ENCODE measurements around the gene TMEM201. TPM values are rescaled to one million over a fixed set of nuclear protein-coding genes. Genes with fewer than 3 reads are reported as not detected.
A peak's percentile ranks its signal among the peaks of the same experiment; 100 is the strongest.

Gene TMEM201
- total and polyA plus RNA-seq, 8 donors = 9.1 to 21.9 (median 17.0) TPM

DNA sequence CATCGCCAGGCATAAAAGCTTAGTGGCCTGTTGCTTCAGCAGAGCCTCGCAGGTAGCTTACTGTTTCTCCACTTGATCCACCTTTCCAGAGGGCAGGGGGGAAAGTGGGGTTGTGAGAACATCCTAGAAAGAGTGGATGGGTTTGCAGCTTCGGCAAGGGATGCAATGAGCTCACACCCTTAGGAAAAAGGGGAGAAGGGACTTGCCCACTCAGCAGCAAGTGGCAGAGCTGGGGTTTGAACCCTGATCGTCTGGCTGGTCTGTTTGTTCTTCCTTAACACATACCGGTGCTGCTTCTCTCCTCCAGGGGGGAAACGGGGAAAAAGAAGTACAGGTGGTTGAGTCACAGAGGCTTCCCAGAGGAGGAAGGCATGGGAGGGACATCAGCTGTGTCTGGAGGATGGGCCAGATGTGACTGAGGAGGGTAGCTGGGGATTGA is 1.0 kb downstream of the TMEM201 start:
- peak overlapping the region; percentile 56 to 62 for H3K4me3 ChIP-seq
- peaks cover 0 to 5% of the 10 kb centered on the region in 2 donors for H3K27me3 ChIP-seq
- DNase-seq (peak in 1 of 4 donors; percentile 3), ATAC-seq (no peak)
- peaks cover 15 to 50% of the 10 kb centered on the region in 2 donors for H3K4me1 ChIP-seq
- H3K9me3 ChIP-seq = no peaks in the 10 kb centered on the region
- intact Hi-C loops (cut with DNase I) = no loop called here
- TF ChIP-seq, protein P1, sequence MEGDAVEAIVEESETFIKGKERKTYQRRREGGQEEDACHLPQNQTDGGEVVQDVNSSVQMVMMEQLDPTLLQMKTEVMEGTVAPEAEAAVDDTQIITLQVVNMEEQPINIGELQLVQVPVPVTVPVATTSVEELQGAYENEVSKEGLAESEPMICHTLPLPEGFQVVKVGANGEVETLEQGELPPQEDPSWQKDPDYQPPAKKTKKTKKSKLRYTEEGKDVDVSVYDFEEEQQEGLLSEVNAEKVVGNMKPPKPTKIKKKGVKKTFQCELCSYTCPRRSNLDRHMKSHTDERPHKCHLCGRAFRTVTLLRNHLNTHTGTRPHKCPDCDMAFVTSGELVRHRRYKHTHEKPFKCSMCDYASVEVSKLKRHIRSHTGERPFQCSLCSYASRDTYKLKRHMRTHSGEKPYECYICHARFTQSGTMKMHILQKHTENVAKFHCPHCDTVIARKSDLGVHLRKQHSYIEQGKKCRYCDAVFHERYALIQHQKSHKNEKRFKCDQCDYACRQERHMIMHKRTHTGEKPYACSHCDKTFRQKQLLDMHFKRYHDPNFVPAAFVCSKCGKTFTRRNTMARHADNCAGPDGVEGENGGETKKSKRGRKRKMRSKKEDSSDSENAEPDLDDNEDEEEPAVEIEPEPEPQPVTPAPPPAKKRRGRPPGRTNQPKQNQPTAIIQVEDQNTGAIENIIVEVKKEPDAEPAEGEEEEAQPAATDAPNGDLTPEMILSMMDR (IDR thresholded peaks at IDR 0.05) = no peak
- no peaks in the 10 kb centered on the region for H3K36me3 ChIP-seq
- peak overlapping the region in 1 of 2 donors; percentile 45 for H3K27ac ChIP-seq

DNA sequence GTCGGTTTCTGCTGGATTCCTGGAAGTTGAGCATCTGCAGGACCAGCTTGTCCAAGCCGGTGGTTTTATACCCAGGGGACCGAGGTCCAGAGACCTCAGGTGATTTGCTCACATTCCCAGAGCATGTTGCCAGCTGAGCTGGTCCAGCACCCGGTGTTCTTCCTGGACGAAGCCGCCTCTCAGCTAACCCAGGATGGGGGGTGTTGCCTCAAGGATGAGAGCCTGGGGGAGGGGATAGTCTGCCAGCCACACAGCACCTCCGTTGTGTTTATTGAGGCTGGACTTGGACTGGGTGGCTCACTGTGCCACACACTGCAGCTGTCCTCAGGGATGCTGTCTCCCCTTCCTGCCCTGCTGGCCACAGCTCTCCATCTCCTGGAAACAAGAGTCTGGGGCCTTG is 1.5 kb downstream of the TMEM201 start:
- TF ChIP-seq, protein P1 (IDR thresholded peaks at IDR 0.05) = no peak
- peaks cover 15 to 50% of the 10 kb centered on the region in 2 donors for H3K4me1 ChIP-seq
- no peaks in the 10 kb centered on the region for H3K9me3 ChIP-seq
- DNase-seq (peak in 2 of 4 donors; percentile 30 to 45), ATAC-seq (no peak)
- intact Hi-C loops (cut with DNase I) = no loop called here
- H3K27me3 ChIP-seq = peaks cover 0 to 5% of the 10 kb centered on the region in 2 donors
- no peaks in the 10 kb centered on the region for H3K36me3 ChIP-seq
- peak overlapping the region in 1 of 2 donors; percentile 62 for H3K4me3 ChIP-seq
- no peak overlapping the region for H3K27ac ChIP-seq

DNA sequence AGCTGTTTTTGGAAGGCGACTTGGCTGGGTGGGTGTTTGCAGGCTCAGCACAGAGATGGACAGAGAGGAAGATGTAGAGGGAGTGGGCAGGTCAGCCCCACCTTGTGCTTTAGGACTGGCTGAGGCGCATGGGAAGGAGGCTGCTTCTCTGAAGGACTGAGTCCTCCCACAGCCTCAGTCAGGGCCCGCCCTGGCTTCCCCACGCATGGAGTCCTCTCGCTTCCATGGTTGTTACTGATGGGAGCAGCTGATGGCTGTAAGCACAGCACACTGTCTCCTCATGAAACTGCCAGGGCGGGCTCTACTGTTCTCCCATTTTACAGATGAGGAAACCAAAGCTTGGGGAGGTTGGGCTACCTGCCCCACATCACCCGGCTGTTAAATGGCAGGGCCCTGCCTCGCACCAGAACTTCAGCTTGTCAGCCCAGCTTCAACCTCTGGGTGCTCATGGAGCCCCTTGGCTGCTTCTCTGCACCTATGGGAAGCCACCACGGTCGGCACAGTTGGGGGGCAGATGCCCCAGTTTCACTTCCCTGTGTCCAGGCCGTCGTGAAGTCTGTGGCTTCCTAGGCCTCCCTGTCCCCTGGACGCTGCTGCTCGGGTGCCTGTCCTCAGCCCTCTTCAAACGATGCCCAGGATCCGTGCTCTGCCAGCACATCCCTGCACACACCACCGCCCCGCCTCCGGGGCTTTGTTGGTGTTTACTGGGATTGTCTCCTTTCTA is 2.4 kb downstream of the TMEM201 start:
- peaks cover 0 to 5% of the 10 kb centered on the region in 2 donors for H3K27me3 ChIP-seq
- ATAC-seq = no peak
- H3K4me3 ChIP-seq = no peak overlapping the region
- no peaks in the 10 kb centered on the region for H3K9me3 ChIP-seq
- peaks cover 15 to 50% of the 10 kb centered on the region in 2 donors for H3K4me1 ChIP-seq
- intact Hi-C loops (cut with DNase I) = no loop called here
- no peaks in the 10 kb centered on the region for H3K36me3 ChIP-seq
- DNase-seq = peak in 1 of 4 donors; percentile 70
- H3K27ac ChIP-seq = no peak overlapping the region
- TF ChIP-seq, protein P1 (IDR thresholded peaks at IDR 0.05) = no peak

DNA sequence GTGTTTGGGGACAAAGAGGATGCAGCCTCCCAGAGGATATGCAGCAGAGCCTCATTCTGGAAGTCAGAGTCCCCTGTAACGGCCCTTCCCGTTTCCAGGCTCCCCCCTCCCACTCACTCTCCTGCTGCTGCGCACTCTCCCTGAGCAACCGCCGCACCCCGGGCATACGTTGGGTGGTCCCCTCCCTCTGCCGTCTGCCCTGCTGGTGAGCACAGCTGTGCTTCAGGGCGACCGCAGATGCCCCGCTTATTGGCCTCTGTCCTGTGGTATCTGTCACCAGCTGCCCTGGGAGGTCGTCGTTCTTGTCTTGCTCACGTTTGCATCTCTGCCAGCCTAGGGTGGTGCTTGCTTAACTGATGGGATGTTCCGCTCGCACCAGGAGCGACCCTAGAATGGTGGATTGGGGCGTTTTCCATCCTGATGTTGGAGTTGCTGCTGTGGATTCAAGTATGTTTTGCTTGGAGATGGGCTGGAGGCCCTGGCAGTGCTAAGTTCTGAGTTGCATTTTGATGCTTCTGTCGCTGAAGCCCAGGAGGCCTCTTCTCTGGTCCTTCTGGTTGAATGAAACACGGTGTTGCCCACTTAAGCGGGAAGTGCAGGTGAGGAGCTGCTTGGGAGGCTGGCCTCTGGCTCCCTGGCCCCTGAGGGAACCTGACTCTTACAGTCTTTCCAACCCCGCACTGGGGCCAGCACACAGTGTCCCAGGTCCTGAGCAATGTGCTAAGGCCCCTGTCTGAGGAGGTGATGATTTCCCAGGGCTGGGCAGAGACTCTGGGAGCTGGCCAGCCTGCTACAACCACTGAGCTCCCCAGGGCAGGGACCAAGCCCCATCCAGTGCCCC is 3.2 kb downstream of the TMEM201 start:
- peaks cover 15 to 50% of the 10 kb centered on the region in 2 donors for H3K4me1 ChIP-seq
- peak in 1 of 4 donors; percentile 73 for DNase-seq
- TF ChIP-seq, protein P1 (IDR thresholded peaks at IDR 0.05) = no peak
- H3K36me3 ChIP-seq = peaks cover 0 to 2% of the 10 kb centered on the region in 2 donors
- ATAC-seq = no peak
- intact Hi-C loops (cut with DNase I) = no loop called here
- peaks cover 0 to 5% of the 10 kb centered on the region in 2 donors for H3K27me3 ChIP-seq
- H3K9me3 ChIP-seq = no peaks in the 10 kb centered on the region
- H3K4me3 ChIP-seq = no peak overlapping the region
- no peak overlapping the region for H3K27ac ChIP-seq
